Panc1 (cell line): ENCODE results near the gene AP1S1. TPM values are rescaled to one million over a fixed set of nuclear protein-coding genes. Genes with fewer than 3 reads are reported as not detected.

Experiments used
- ATAC-seq: fragments of 200-7000 bp; cut with Tn5 transposase; 2 replicates; pipeline ENCODE4 v1.9.1; 2020; ENCODE audit warnings: mild to moderate bottlenecking, moderate library complexity
- BruUV-seq: library from RNA; stranded (reverse); fragments of 400-500 nt; replicated peaks from 2 replicates; lab custom pipeline; 2021; lab: Mats Ljungman, UMichigan
- CTCF ChIA-PET: fragments of 300-600 bp; sonication (Branson Sonifier 250); formaldehyde crosslinking; loops from one replicate; lab custom pipeline; 2022; ENCODE audit warnings: antibody characterized with exemption; lab: Charles Lee
- POLR2A ChIA-PET: fragments of 300-600 bp; sonication (Branson Sonifier 250); formaldehyde crosslinking; loops from one replicate; lab custom pipeline; 2022; ENCODE audit warnings: antibody characterized with exemption; lab: Charles Lee
- DNase-seq: peaks from one replicate; pipeline ENCODE4 v3.0.0-alpha.2; 2010; ENCODE audit warnings: low read depth, low spot score
- H3K27ac ChIP-seq: 2 replicates; pipeline ENCODE4 v1.5.1; 2011; ENCODE audit warnings: mild to moderate bottlenecking, low read length, inconsistent platforms
- H3K27me3 ChIP-seq: fragments of 200-500 bp; sonication (Bioruptor generic); 2 replicates; pipeline ENCODE4 v1.6.0; 2014; ENCODE audit warnings: low read length, inconsistent platforms; ENCODE audit not compliant: control insufficient read depth, insufficient read depth
- H3K36me3 ChIP-seq: fragments of 200-500 bp; sonication (Bioruptor generic); 2 replicates; pipeline ENCODE4 v1.5.1; 2014; ENCODE audit warnings: inconsistent platforms, mild to moderate bottlenecking, low read length, moderate library complexity; ENCODE audit not compliant: control insufficient read depth, insufficient read depth
- H3K4me1 ChIP-seq: 2 replicates; pipeline ENCODE4 v1.5.1; 2011; ENCODE audit warnings: inconsistent platforms, mild to moderate bottlenecking, low read length, moderate library complexity; ENCODE audit not compliant: control insufficient read depth, insufficient read depth
- H3K4me3 ChIP-seq, 2 experiments: 2 replicates each; pipeline ENCODE4 v1.5.1; 2011 to 2012; ENCODE audit warnings: low read depth in 2 of 2, low read length in 2 of 2, mild to moderate bottlenecking in 2 of 2, inconsistent platforms in 1 of 2, moderate library complexity in 1 of 2
- H3K9me3 ChIP-seq: fragments of 200-500 bp; sonication (Bioruptor generic); 2 replicates; pipeline ENCODE4 v1.5.1; 2014; ENCODE audit warnings: low read depth, mild to moderate bottlenecking, inconsistent platforms, low read length, moderate library complexity; ENCODE audit not compliant: control insufficient read depth, insufficient read depth
- CTCF ChIP-seq: fragments of 450-650 bp; IDR thresholded peaks from 2 replicates; pipeline ENCODE4 v1.5.1; 2017; ENCODE audit warnings: mild to moderate bottlenecking
- POLR2AphosphoS5 ChIP-seq: IDR thresholded peaks from 2 replicates; pipeline ENCODE4 v1.6.1; 2012; ENCODE audit warnings: mild to moderate bottlenecking, low read depth, low read length, moderate library complexity
- REST ChIP-seq, 2 experiments: IDR thresholded peaks; 2 replicates each; pipeline ENCODE4 v1.6.1; 2011 to 2012; ENCODE audit warnings: low read depth in 2 of 2, control low read depth in 1 of 2, low read length in 1 of 2, mild to moderate bottlenecking in 1 of 2, moderate library complexity in 1 of 2; ENCODE audit not compliant: insufficient read depth in 1 of 2
- SIN3A ChIP-seq: IDR thresholded peaks from 2 replicates; pipeline ENCODE4 v1.6.1; 2012; ENCODE audit warnings: low read depth, mild to moderate bottlenecking, low read length, moderate library complexity, borderline replicate concordance; ENCODE audit not compliant: insufficient read depth
- TCF7L2 ChIP-seq: IDR thresholded peaks from 2 replicates; pipeline ENCODE4 v1.6.1; 2011; ENCODE audit warnings: mild to moderate bottlenecking, low read depth, low read length, inconsistent platforms
- in situ Hi-C: cut with HindIII; loops from 2 replicates; pipeline ENCODE4 v1.10.0; 2016; ENCODE audit warnings: low sequenced_read_pairs, low pct_unique_long_range_greater_than_20kb
- intact Hi-C: fragments of 100-400 bp; cut with micrococcal nuclease; formaldehyde crosslinking; loops from one replicate; pipeline ENCODE4 v1.10.0; 2022; ENCODE audit not compliant: unreplicated experiment
- total RNA-seq: library from RNA; stranded (reverse); gene quantifications from one replicate; pipeline ENCODE4 v1.2.1, GENCODE V29; 2021; ENCODE audit not compliant: unreplicated experiment

The AP1S1 gene
- total RNA-seq, 1 experiment from 2014 or later = 74.2 TPM

- no peak overlapping the region for H3K27ac ChIP-seq
- no peaks in the 10 kb centered on the region for H3K36me3 ChIP-seq
- peaks cover 39% of the 10 kb centered on the region for H3K4me1 ChIP-seq
- no peaks in the 10 kb centered on the region for H3K9me3 ChIP-seq
- intact Hi-C loops (no loop called here), in situ Hi-C loops (no loop called here)
- H3K27me3 ChIP-seq = peaks cover 16% of the 10 kb centered on the region
- TF ChIP-seq CTCF (no peak; the same call in 1 of the 2 replicates), POLR2AphosphoS5 (no peak), SIN3A (no peak), REST (IDR thresholded peaks at IDR 0.05; ENCODE audit: insufficient read depth in 1 of 2, low read depth in 2 of 2, low read length in 1 of 2) (no peak), TCF7L2 (no peak)
- DNase-seq = no peak
- ATAC-seq = no peak
- ChIA-PET CTCF (interaction anchor here (1.1 to 1.4 kb wide), 2 partner anchors 20 to 28 kb away, joined by 3 to 8 read pairs; no protein-coding TSS in a partner anchor), POLR2A (no interaction called here)
- H3K4me3 ChIP-seq = peak overlapping the region in 1 of 2 experiments; percentile 62; a peak in 2 of 4 replicates
- no TSS peak for BruUV-seq
Observed at GRCh38 chr7:101172005-101172853, 18.0 kb downstream of the AP1S1 start.

- Histone ChIP-seq H3K27me3 (peaks cover 16% of the 10 kb centered on the region), H3K4me1 (peaks cover 37% of the 10 kb centered on the region), H3K27ac (no peak overlapping the region), H3K9me3 (no peaks in the 10 kb centered on the region), H3K36me3 (no peaks in the 10 kb centered on the region), H3K4me3 (peak overlapping the region; percentile 31 to 62)
- in situ Hi-C loops = no loop called here
- CTCF ChIA-PET = interaction anchor here (0.9 kb wide), 1 partner anchor 20 kb away, joined by 3 read pairs; no protein-coding TSS in a partner anchor
- POLR2A ChIA-PET = interaction anchor here (0.7 to 1.7 kb wide), 3 partner anchors 14 to 45 kb away, joined by 4 to 7 read pairs (median 6); partner anchors contain the start of gene ZNHIT1
- intact Hi-C loops = no loop called here
- ATAC-seq (peak; percentile 76), DNase-seq (no peak)
- BruUV-seq = no TSS peak
- TF ChIP-seq CTCF (no peak), SIN3A (no peak), REST (IDR thresholded peaks at IDR 0.05; ENCODE audit: insufficient read depth in 1 of 2, low read depth in 2 of 2, low read length in 1 of 2) (no peak), TCF7L2 (no peak), POLR2AphosphoS5 (no peak)
Observed at GRCh38 chr7:101172854-101173751, 18.8 kb downstream of the AP1S1 start.
